H1 (cell line): ENCODE measurements around the gene SLC4A11. TPM values are rescaled to one million over a fixed set of nuclear protein-coding genes. Genes with fewer than 3 reads are reported as not detected.

Experiments used
- CTCF ChIA-PET: fragments of 300-600 bp; sonication (Branson Sonifier 250); formaldehyde crosslinking; loops from one replicate; lab custom pipeline; 2021; ENCODE audit not compliant: partially characterized antibody; lab: Charles Lee
- POLR2A ChIA-PET: fragments of 300-600 bp; sonication (Branson Sonifier 250); formaldehyde crosslinking; loops from one replicate; lab custom pipeline; 2021; ENCODE audit warnings: inconsistent platforms; ENCODE audit not compliant: partially characterized antibody; lab: Charles Lee
- DNase-seq, 2 experiments: peaks; one replicate each; pipeline versions ENCODE4 v3.0.0 to v3.0.0-alpha.2; 2010 to 2022; ENCODE audit warnings: low spot score in 2 of 2, low read depth in 1 of 2, mixed read lengths in 1 of 2
- FAIRE-seq: peaks from 2 replicates; lab custom pipeline; 2011; peaks lifted over from hg19 to GRCh38; lab: Jason Lieb, UNC
- H2AFZ ChIP-seq: 2 replicates; pipeline ENCODE4 v1.8.1; 2012; ENCODE audit warnings: low read length, inconsistent platforms
- H2AK5ac ChIP-seq: 2 replicates; pipeline ENCODE4 v1.6.1; 2013; ENCODE audit warnings: low read depth, low read length
- H2BK120ac ChIP-seq: replicated peaks from 2 replicates; pipeline ENCODE3; 2013; ENCODE audit warnings: low read depth, low read length, inconsistent platforms
- H2BK12ac ChIP-seq: 2 replicates; pipeline ENCODE4 v1.6.1; 2013; ENCODE audit warnings: low read depth, low read length
- H2BK15ac ChIP-seq: 2 replicates; pipeline ENCODE4 v1.6.1; 2013; ENCODE audit warnings: low read length
- H2BK20ac ChIP-seq: 2 replicates; pipeline ENCODE4 v1.6.1; 2013; ENCODE audit warnings: low read length
- H2BK5ac ChIP-seq: 2 replicates; pipeline ENCODE4 v1.6.1; 2013; ENCODE audit warnings: low read depth, low read length
- H3K14ac ChIP-seq: 2 replicates; pipeline ENCODE4 v1.6.1; 2013; ENCODE audit warnings: inconsistent platforms; ENCODE audit not compliant: insufficient read length
- H3K18ac ChIP-seq: 2 replicates; pipeline ENCODE4 v1.6.1; 2013; ENCODE audit warnings: low read length; ENCODE audit errors: extremely low read depth
- H3K23ac ChIP-seq: 2 replicates; pipeline ENCODE4 v1.6.1; 2013; ENCODE audit warnings: inconsistent platforms; ENCODE audit not compliant: insufficient read length
- H3K23me2 ChIP-seq: 2 replicates; pipeline ENCODE4 v1.6.1; 2013; ENCODE audit warnings: low read depth, low read length
- H3K27ac ChIP-seq: 2 replicates; pipeline ENCODE4 v1.6.1; 2011; ENCODE audit warnings: low read depth, low read length, inconsistent platforms
- H3K27me3 ChIP-seq, 4 experiments: replicated peaks in 1 of 4; 1 replicate in 1 of 4; 2 replicates in 3 of 4; pipeline versions ENCODE4 v1.6.1 to v1.8.1; 2011 to 2013; ENCODE audit warnings: low read length in 3 of 4, mild to moderate bottlenecking in 3 of 4, inconsistent platforms in 2 of 4, mixed read lengths in 2 of 4, moderate library complexity in 1 of 4; ENCODE audit not compliant: control insufficient read depth in 3 of 4, insufficient read depth in 3 of 4; ENCODE audit errors: extremely low read depth in 1 of 4
- H3K36me3 ChIP-seq, 4 experiments: 2 replicates each; pipeline versions ENCODE4 v1.6.1 to v1.8.1; 2011 to 2013; ENCODE audit warnings: mild to moderate bottlenecking in 4 of 4, low read length in 3 of 4, moderate library complexity in 2 of 4, control low read depth in 1 of 4, inconsistent platforms in 1 of 4; ENCODE audit not compliant: insufficient read depth in 4 of 4, control insufficient read depth in 2 of 4
- H3K4ac ChIP-seq: replicated peaks from 2 replicates; pipeline ENCODE3; 2013; ENCODE audit warnings: low read length, low read depth, mixed read lengths, inconsistent platforms; ENCODE audit not compliant: insufficient read length
- H3K4me1 ChIP-seq, 4 experiments: replicated peaks in 1 of 4; 1 replicate in 1 of 4; 2 replicates in 3 of 4; pipeline versions ENCODE4 v1.6.1 to v1.8.1; 2011 to 2013; ENCODE audit warnings: low read length in 3 of 4, inconsistent platforms in 2 of 4, mixed read lengths in 1 of 4; ENCODE audit not compliant: insufficient read depth in 4 of 4, control insufficient read depth in 3 of 4
- H3K4me2 ChIP-seq, 2 experiments: 2 replicates each; pipeline versions ENCODE4 v1.6.1 to v1.8.1; 2011 to 2013; ENCODE audit warnings: low read depth in 2 of 2, low read length in 2 of 2, control low read depth in 1 of 2, inconsistent platforms in 1 of 2, mild to moderate bottlenecking in 1 of 2; ENCODE audit not compliant: insufficient read depth in 1 of 2
- H3K4me3 ChIP-seq, 4 experiments: fragments of 200-600, 300-600 bp in 1 of 4; sonication (generic), shearing (Covaris generic), sonication (Bioruptor Twin) in 1 of 4; 2 replicates each; pipeline versions ENCODE4 v1.5.1 to v1.8.1; 2011 to 2016; ENCODE audit warnings: low read length in 4 of 4, low read depth in 3 of 4, control low read depth in 2 of 4, inconsistent platforms in 2 of 4, mild to moderate bottlenecking in 2 of 4, mixed read lengths in 1 of 4, moderate library complexity in 1 of 4; ENCODE audit not compliant: insufficient read depth in 2 of 4; ENCODE audit errors: extremely low read depth in 1 of 4
- H3K56ac ChIP-seq: replicated peaks from 2 replicates; pipeline ENCODE3; 2013; ENCODE audit warnings: low read depth, mild to moderate bottlenecking, mixed read lengths, low read length, inconsistent platforms; ENCODE audit not compliant: insufficient read length
- H3K79me1 ChIP-seq: 2 replicates; pipeline ENCODE4 v1.6.1; 2013; ENCODE audit warnings: low read depth, low read length, control low read depth
- H3K79me2 ChIP-seq, 2 experiments: 2 replicates each; pipeline versions ENCODE4 v1.6.1 to v1.8.1; 2012 to 2013; ENCODE audit warnings: low read length in 2 of 2, mild to moderate bottlenecking in 2 of 2, inconsistent platforms in 1 of 2; ENCODE audit not compliant: insufficient read depth in 2 of 2, control insufficient read depth in 1 of 2
- H3K9ac ChIP-seq, 4 experiments: replicated peaks in 1 of 4; 1 replicate in 1 of 4; 2 replicates in 3 of 4; pipeline versions ENCODE4 v1.6.1 to v1.8.1; 2011 to 2013; ENCODE audit warnings: low read depth in 3 of 4, low read length in 3 of 4, control low read depth in 2 of 4, mild to moderate bottlenecking in 2 of 4, moderate library complexity in 2 of 4, inconsistent platforms in 1 of 4; ENCODE audit errors: extremely low read depth in 1 of 4
- H3K9me3 ChIP-seq, 2 experiments: 2 replicates each; pipeline versions ENCODE4 v1.6.1 to v1.8.1; 2012 to 2013; ENCODE audit warnings: mild to moderate bottlenecking in 2 of 2, moderate library complexity in 2 of 2, control low read depth in 1 of 2, inconsistent platforms in 1 of 2, low read depth in 1 of 2, low read length in 1 of 2, mixed read lengths in 1 of 2; ENCODE audit not compliant: insufficient read depth in 2 of 2
- H4K20me1 ChIP-seq, 2 experiments: replicated peaks in 1 of 2; 2 replicates each; pipeline versions ENCODE3 to v1.8.1; 2011 to 2013; ENCODE audit warnings: inconsistent platforms in 2 of 2, low read length in 2 of 2, mild to moderate bottlenecking in 1 of 2; ENCODE audit not compliant: insufficient read depth in 2 of 2, control insufficient read depth in 1 of 2
- H4K5ac ChIP-seq: 2 replicates; pipeline ENCODE4 v1.6.1; 2013; ENCODE audit warnings: low read length, low read depth, mixed read lengths, inconsistent platforms; ENCODE audit not compliant: insufficient read length
- H4K8ac ChIP-seq: 2 replicates; pipeline ENCODE4 v1.8.0; 2013; ENCODE audit warnings: mild to moderate bottlenecking, moderate library complexity, low read length, inconsistent platforms; ENCODE audit not compliant: insufficient read depth; ENCODE audit errors: extremely low read depth
- H4K91ac ChIP-seq: replicated peaks from 2 replicates; pipeline ENCODE3; 2013; ENCODE audit warnings: low read length, mixed read lengths, inconsistent platforms; ENCODE audit not compliant: insufficient read length
- CREB1 ChIP-seq: IDR thresholded peaks from 2 replicates; pipeline ENCODE4 v1.6.1; 2012; ENCODE audit warnings: inconsistent platforms
- RAD21 ChIP-seq, 2 experiments: IDR thresholded peaks in 1 of 2; conservative IDR thresholded peaks in 1 of 2; 2 replicates each; pipeline ENCODE4 v1.6.1; 2011; ENCODE audit warnings: low read depth in 2 of 2, low read length in 2 of 2, improper control_type of control experiment in 1 of 2, inconsistent platforms in 1 of 2, mild to moderate bottlenecking in 1 of 2, moderate library complexity in 1 of 2
- RXRA ChIP-seq: IDR thresholded peaks from 2 replicates; pipeline ENCODE4 v1.6.1; 2011; ENCODE audit warnings: low read depth, mild to moderate bottlenecking, low read length, moderate library complexity; ENCODE audit not compliant: insufficient read depth
- TBP ChIP-seq: IDR thresholded peaks from 2 replicates; pipeline ENCODE4 v1.6.1; 2011; ENCODE audit warnings: low read depth, low read length, improper control_type of control experiment
- TCF12 ChIP-seq: IDR thresholded peaks from 2 replicates; pipeline ENCODE4 v1.6.1; 2011; ENCODE audit warnings: low read depth, mild to moderate bottlenecking, low read length
- YY1 ChIP-seq: IDR thresholded peaks from 2 replicates; pipeline ENCODE4 v1.6.1; 2011; ENCODE audit warnings: low read depth, mild to moderate bottlenecking, low read length
- WGBS, 2 experiments: shearing (Covaris generic) in 1 of 2; methylation state at CpG; one replicate each; pipeline versions ENCODE4 v1.1.6 to v1.1.7; 2013 to 2015; ENCODE audit warnings: low lambda C conversion rate in 2 of 2, mixed read lengths in 2 of 2, inconsistent platforms in 1 of 2, low coverage in 1 of 2, missing lambda C conversion rate in 1 of 2; ENCODE audit not compliant: insufficient replicate concordance in 2 of 2, insufficient coverage in 1 of 2, insufficient read length in 1 of 2; ENCODE audit errors: extremely low coverage in 1 of 2, missing lambda C conversion rate in 1 of 2; 5-methylcytosine and 5-hydroxymethylcytosine counted together
- polyA plus RNA-seq, 7 experiments: library from polyadenylated mRNA; depleted of rRNA in 3 of 7; stranded (reverse) in 5 of 7; unstranded in 2 of 7; fragments of >200 nt in 5 of 7; fragments of 200-250 nt in 2 of 7; gene quantifications; 1 replicate in 5 of 7; 2 replicates in 1 of 7; 4 replicates in 1 of 7; pipeline versions ENCODE4 v1.2.1 to v1.2.3, GENCODE V29; 2011 to 2013; ENCODE audit warnings: missing spikeins in 2 of 7, mixed read lengths in 2 of 7
- total RNA-seq: library from RNA; stranded (reverse); fragmentation: NEBNext Ultra II Directional; extraction: Animal tissue kit (Norgen Biotek cat#: 25700); gene quantifications from 2 replicates; pipeline ENCODE4 v1.2.1, GENCODE V29; 2021
- TF ChIP-seq, protein P1 (sequence below): IDR thresholded peaks from 2 replicates; pipeline ENCODE4 v1.6.1; 2012; ENCODE audit warnings: inconsistent platforms
- TF ChIP-seq, protein P2 (sequence below), 3 experiments: IDR thresholded peaks; 1 replicate in 2 of 3; 2 replicates in 1 of 3; pipeline versions ENCODE4 v1.5.1 to v1.6.1; 2011; ENCODE audit warnings: low read length in 3 of 3, mild to moderate bottlenecking in 3 of 3, inconsistent platforms in 2 of 3, low read depth in 1 of 3, moderate library complexity in 1 of 3; ENCODE audit not compliant: insufficient read depth in 1 of 3; ENCODE audit errors: control extremely low read depth in 1 of 3

The SLC4A11 gene
- total and polyA plus RNA-seq, 2 of the 8 experiments (the other 6 are each of a cell fraction or from before 2014, with no cell fraction given): 11.9 to 32.3 TPM

- Histone ChIP-seq H3K79me2 (no peaks in the 10 kb centered on the region), H3K56ac (no peak overlapping the region), H4K91ac (no peak overlapping the region), H3K18ac (no peak overlapping the region), H3K9ac (no peak overlapping the region), H3K9me3 (no peaks in the 10 kb centered on the region), H3K23me2 (no peaks in the 10 kb centered on the region; the same call in 1 of the 2 replicates), H2BK12ac (no peak overlapping the region), H3K4ac (no peak overlapping the region), H3K79me1 (0 out of 2 replicates have a peak, but pooled peaks cover 2% of the 10 kb centered on the region), H2BK15ac (no peak overlapping the region), H3K27ac (no peak overlapping the region), H3K4me1 (peaks cover 0 to 2% (median 0%) of the 10 kb centered on the region in 4 experiments; a peak in 2 of 7 replicates), H3K14ac (no peak overlapping the region), H2BK5ac (no peak overlapping the region; the same call in 1 of the 2 replicates), H2AFZ (no peak overlapping the region), H3K36me3 (peaks cover 4 to 40% (median 19%) of the 10 kb centered on the region in 4 experiments), H3K23ac (no peak overlapping the region), H4K20me1 (peaks cover 0 to under 1% of the 10 kb centered on the region in 2 experiments), H4K5ac (no peak overlapping the region), H4K8ac (no peak overlapping the region), H2BK120ac (no peak overlapping the region), H2AK5ac (no peak overlapping the region), H3K27me3 (no peaks in the 10 kb centered on the region), H3K4me2 (no peak overlapping the region), H2BK20ac (no peak overlapping the region), H3K4me3 (no peak overlapping the region)
- ChIA-PET CTCF (interaction anchor here (0.6 to 9.5 kb wide), 33 partner anchors 8 to 1873 kb away, joined by 3 to 158 read pairs (median 4); partner anchors contain the start of genes FASTKD5, ITPA and UBOX5), POLR2A (interaction anchor here (1.2 to 8.7 kb wide), 5 partner anchors 9 to 30 kb away, joined by 3 to 46 read pairs (median 7); partner anchors contain the start of genes ITPA and SLC4A11)
- DNase-seq: peak in 1 of 2 experiments; percentile 98
- FAIRE-seq: no peak
- WGBS, 2 experiments: 27% methylated on average over 30 of the region's 30 CpGs; no CpG with 5 or more reads in 1 of the 2 experiments
- TF ChIP-seq TBP: 0 out of 2 replicates have a peak, but pooled peaks have one; percentile 30
- 0 out of 2 replicates have a peak, but pooled peaks have one; percentile 17 for TF ChIP-seq YY1
- TF ChIP-seq, protein P1, sequence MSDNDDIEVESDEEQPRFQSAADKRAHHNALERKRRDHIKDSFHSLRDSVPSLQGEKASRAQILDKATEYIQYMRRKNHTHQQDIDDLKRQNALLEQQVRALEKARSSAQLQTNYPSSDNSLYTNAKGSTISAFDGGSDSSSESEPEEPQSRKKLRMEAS: peak; percentile 58
- peak; percentile 72 to 88 for TF ChIP-seq RAD21 (IDR thresholded peaks at IDR 0.05 in 1 of 2, conservative IDR thresholded peaks at IDR 0.05 in 1 of 2; ENCODE audit: low read depth in 2 of 2, low read length in 2 of 2)
- TF ChIP-seq, protein P2, sequence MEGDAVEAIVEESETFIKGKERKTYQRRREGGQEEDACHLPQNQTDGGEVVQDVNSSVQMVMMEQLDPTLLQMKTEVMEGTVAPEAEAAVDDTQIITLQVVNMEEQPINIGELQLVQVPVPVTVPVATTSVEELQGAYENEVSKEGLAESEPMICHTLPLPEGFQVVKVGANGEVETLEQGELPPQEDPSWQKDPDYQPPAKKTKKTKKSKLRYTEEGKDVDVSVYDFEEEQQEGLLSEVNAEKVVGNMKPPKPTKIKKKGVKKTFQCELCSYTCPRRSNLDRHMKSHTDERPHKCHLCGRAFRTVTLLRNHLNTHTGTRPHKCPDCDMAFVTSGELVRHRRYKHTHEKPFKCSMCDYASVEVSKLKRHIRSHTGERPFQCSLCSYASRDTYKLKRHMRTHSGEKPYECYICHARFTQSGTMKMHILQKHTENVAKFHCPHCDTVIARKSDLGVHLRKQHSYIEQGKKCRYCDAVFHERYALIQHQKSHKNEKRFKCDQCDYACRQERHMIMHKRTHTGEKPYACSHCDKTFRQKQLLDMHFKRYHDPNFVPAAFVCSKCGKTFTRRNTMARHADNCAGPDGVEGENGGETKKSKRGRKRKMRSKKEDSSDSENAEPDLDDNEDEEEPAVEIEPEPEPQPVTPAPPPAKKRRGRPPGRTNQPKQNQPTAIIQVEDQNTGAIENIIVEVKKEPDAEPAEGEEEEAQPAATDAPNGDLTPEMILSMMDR (IDR thresholded peaks at IDR 0.05; ENCODE audit: control extremely low read depth in 1 of 3, insufficient read depth in 1 of 3, low read depth in 1 of 3, low read length in 3 of 3): peak; percentile 86 to 90 (median 89)
- no peak for TF ChIP-seq TCF12
- TF ChIP-seq RXRA: 0 out of 2 replicates have a peak, but pooled peaks have one; percentile 49
- peak; percentile 47; the same call in 1 of the 2 replicates for TF ChIP-seq CREB1
Observed at GRCh38 chr20:3218307-3218988, 20.5 kb downstream of the SLC4A11 start.
